Central memory CD8-positive, alpha-beta T cell (primary cell): ENCODE data around the gene ARFGAP1.

Experiments
- ATAC-seq: fragments of 150-1000 bp; cut with Tn5 transposase; replicated peaks from 2 replicates; pipeline ENCODE4 v1.10.0; 2022; ENCODE audit warnings: mild to moderate bottlenecking, moderate FRiP score, moderate number of reproducible peaks; ENCODE audit not compliant: poor library complexity, severe bottlenecking; ENCODE audit errors: extremely low read depth
- DNase-seq, 2 donors: peaks; one replicate each; pipeline ENCODE4 v3.0.0; 2021; ENCODE audit warnings: low spot score in 2 of 2
- H3K27ac Mint-ChIP-seq: one replicate; pipeline ENCODE4 v1.8.0; 2022; ENCODE audit warnings: low read depth, mild to moderate bottlenecking, moderate library complexity, mixed read lengths
- H3K27me3 Mint-ChIP-seq: one replicate; pipeline ENCODE4 v1.8.0; 2022; ENCODE audit warnings: mixed read lengths
- H3K36me3 Mint-ChIP-seq: one replicate; pipeline ENCODE4 v1.8.0; 2022; ENCODE audit warnings: mild to moderate bottlenecking, moderate library complexity, mixed read lengths; ENCODE audit not compliant: insufficient read depth
- H3K4me1 Mint-ChIP-seq: one replicate; pipeline ENCODE4 v1.8.0; 2022; ENCODE audit warnings: mixed read lengths
- H3K4me3 Mint-ChIP-seq: one replicate; pipeline ENCODE4 v1.8.0; 2022; ENCODE audit warnings: mild to moderate bottlenecking, moderate library complexity, mixed read lengths
- H3K9me3 Mint-ChIP-seq: one replicate; pipeline ENCODE4 v1.8.0; 2022; ENCODE audit warnings: mixed read lengths

ARFGAP1 gene

GRCh38 chr20:63306673-63307537 is 34.3 kb downstream of the ARFGAP1 start:
- no peaks in the 10 kb centered on the region for H3K4me1 Mint-ChIP-seq
- H3K36me3 Mint-ChIP-seq = peaks cover 2% of the 10 kb centered on the region
- H3K9me3 Mint-ChIP-seq = no peaks in the 10 kb centered on the region
- DNase-seq = no peak
- H3K27ac Mint-ChIP-seq = no peak overlapping the region
- H3K27me3 Mint-ChIP-seq = peaks cover 21% of the 10 kb centered on the region
- ATAC-seq = no peak
- H3K4me3 Mint-ChIP-seq = no peak overlapping the region

GRCh38 chr20:63307538-63308217 is 35.1 kb downstream of the ARFGAP1 start:
- no peaks in the 10 kb centered on the region for H3K9me3 Mint-ChIP-seq
- H3K27ac Mint-ChIP-seq = no peak overlapping the region
- ATAC-seq = no peak
- no peak for DNase-seq
- H3K27me3 Mint-ChIP-seq = peaks cover 17% of the 10 kb centered on the region
- H3K4me1 Mint-ChIP-seq = no peaks in the 10 kb centered on the region
- H3K36me3 Mint-ChIP-seq = peaks cover 2% of the 10 kb centered on the region
- no peak overlapping the region for H3K4me3 Mint-ChIP-seq

DNA sequence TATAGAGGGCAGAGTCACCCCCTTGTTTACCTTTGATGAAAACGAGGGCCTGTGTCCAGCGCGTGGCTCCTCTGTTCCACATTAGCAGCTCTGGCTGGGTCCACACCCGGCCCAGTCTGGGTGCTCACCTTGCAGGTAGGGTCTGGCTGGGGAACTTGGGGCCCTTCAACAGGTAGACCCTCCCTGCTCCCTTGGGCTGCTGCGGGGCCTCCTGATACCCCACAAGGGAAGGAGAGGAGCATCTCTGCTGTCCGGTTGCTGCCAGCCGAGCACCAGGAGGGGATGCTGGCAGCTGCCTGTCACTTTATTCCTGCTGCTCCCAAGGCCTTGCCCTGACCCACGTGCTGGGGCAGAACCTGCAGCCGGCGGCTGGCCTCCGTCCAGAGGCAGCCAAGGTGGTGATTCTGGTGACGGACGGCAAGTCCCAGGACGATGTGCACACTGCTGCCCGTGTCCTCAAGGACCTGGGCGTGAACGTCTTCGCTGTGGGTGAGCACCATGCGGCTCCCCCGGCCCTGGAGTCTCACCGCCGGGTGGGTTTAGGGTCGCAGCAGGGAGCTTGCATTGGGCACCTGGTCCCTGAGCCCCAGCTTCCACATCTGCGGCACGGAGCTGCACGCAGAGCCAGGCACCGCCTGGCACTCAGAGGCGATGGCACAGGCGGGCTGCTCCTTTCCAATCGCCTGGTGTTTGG is 35.8 kb downstream of the ARFGAP1 start:
- Mint-ChIP-seq H3K27me3 (peaks cover 12% of the 10 kb centered on the region), H3K4me3 (no peak overlapping the region), H3K27ac (no peak overlapping the region), H3K9me3 (no peaks in the 10 kb centered on the region), H3K36me3 (peaks cover 2% of the 10 kb centered on the region), H3K4me1 (no peaks in the 10 kb centered on the region)
- ATAC-seq = no peak
- no peak for DNase-seq

GRCh38 chr20:63309261-63310071 is 36.9 kb downstream of the ARFGAP1 start:
- Mint-ChIP-seq H3K4me3 (no peak overlapping the region), H3K4me1 (no peaks in the 10 kb centered on the region), H3K36me3 (peaks cover 2% of the 10 kb centered on the region), H3K27me3 (peaks cover 11% of the 10 kb centered on the region), H3K27ac (no peak overlapping the region), H3K9me3 (no peaks in the 10 kb centered on the region)
- no peak for ATAC-seq
- no peak for DNase-seq

- H3K27me3 Mint-ChIP-seq = peaks cover 7% of the 10 kb centered on the region
- DNase-seq (no peak), ATAC-seq (no peak)
- H3K27ac Mint-ChIP-seq = no peak overlapping the region
- no peak overlapping the region for H3K4me3 Mint-ChIP-seq
- H3K4me1 Mint-ChIP-seq = no peaks in the 10 kb centered on the region
- H3K36me3 Mint-ChIP-seq = peaks cover 2% of the 10 kb centered on the region
- no peaks in the 10 kb centered on the region for H3K9me3 Mint-ChIP-seq
Measured at GRCh38 chr20:63310265-63310991, 37.8 kb downstream of the ARFGAP1 start.

DNA sequence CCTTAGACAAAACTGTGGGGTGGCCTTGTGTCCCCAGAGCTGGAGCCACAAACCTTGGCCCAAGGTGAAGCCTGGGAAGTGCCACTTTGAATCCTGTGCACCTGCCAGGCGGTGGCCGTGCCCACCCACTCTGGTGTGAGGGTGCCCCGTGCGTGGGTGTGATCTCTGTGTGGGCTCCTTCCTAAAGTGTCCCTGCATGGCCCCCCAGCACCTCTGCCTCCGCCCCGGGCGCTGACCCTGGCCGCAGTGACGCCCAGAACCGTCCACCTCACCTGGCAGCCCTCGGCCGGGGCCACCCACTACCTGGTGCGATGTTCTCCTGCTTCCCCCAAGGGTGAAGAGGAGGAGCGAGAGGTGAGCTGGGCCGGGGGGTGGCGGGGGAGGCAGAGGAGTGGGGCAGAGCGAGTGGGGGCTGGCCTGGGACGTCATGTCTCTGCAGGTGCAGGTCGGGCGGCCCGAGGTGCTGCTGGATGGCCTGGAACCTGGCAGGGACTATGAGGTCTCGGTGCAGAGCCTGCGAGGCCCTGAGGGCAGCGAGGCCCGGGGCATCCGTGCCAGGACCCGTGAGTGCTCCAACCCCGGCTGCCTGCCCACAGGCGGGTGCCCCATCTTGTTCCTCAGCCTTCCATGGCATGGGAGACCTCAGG is 38.7 kb downstream of the ARFGAP1 start:
- H3K27me3 Mint-ChIP-seq = peaks cover 10% of the 10 kb centered on the region
- DNase-seq = no peak

GRCh38 chr20:63311833-63312243 is 39.2 kb downstream of the ARFGAP1 start:
- DNase-seq (no peak), ATAC-seq (no peak)
- Mint-ChIP-seq H3K4me3 (no peak overlapping the region), H3K27ac (no peak overlapping the region), H3K36me3 (peaks cover 2% of the 10 kb centered on the region), H3K9me3 (no peaks in the 10 kb centered on the region), H3K4me1 (no peaks in the 10 kb centered on the region), H3K27me3 (peaks cover 10% of the 10 kb centered on the region)

More for the DNA sequence above, 38.7 kb downstream of the ARFGAP1 start:
- H3K4me1 Mint-ChIP-seq = no peaks in the 10 kb centered on the region
- H3K27ac Mint-ChIP-seq = no peak overlapping the region
- no peak for ATAC-seq
- H3K9me3 Mint-ChIP-seq = no peaks in the 10 kb centered on the region
- H3K4me3 Mint-ChIP-seq = no peak overlapping the region
- peaks cover 2% of the 10 kb centered on the region for H3K36me3 Mint-ChIP-seq

DNA sequence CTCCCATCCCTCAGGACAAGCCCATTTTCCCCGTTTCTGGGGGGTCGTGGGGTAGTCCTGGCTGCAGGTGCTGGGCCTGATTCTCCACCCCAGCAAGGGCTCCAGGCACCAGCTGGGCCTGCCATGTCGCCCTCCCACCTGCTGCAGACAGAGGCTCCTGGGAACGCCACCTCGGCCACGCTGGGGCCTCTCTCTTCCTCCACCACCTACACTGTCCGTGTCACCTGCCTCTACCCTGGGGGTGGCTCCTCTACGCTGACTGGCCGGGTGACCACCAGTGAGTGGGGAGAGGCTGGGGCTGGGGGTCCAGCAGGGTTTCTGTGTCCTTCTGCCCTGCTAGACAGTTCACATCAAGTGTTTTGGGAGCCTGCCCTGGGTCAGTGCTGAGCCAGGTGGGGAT is 39.7 kb downstream of the ARFGAP1 start:
- Mint-ChIP-seq H3K36me3 (peaks cover 2% of the 10 kb centered on the region), H3K9me3 (no peaks in the 10 kb centered on the region), H3K27me3 (peaks cover 10% of the 10 kb centered on the region), H3K27ac (no peak overlapping the region), H3K4me1 (no peaks in the 10 kb centered on the region), H3K4me3 (no peak overlapping the region)
- DNase-seq (no peak), ATAC-seq (no peak)

GRCh38 chr20:63312690-63313348 is 40.2 kb downstream of the ARFGAP1 start:
- peaks cover 10% of the 10 kb centered on the region for H3K27me3 Mint-ChIP-seq
- H3K9me3 Mint-ChIP-seq = no peaks in the 10 kb centered on the region
- DNase-seq (no peak), ATAC-seq (no peak)
- H3K27ac Mint-ChIP-seq = no peak overlapping the region
- H3K4me3 Mint-ChIP-seq = no peak overlapping the region
- no peaks in the 10 kb centered on the region for H3K4me1 Mint-ChIP-seq
- H3K36me3 Mint-ChIP-seq = peaks cover 2% of the 10 kb centered on the region

DNA sequence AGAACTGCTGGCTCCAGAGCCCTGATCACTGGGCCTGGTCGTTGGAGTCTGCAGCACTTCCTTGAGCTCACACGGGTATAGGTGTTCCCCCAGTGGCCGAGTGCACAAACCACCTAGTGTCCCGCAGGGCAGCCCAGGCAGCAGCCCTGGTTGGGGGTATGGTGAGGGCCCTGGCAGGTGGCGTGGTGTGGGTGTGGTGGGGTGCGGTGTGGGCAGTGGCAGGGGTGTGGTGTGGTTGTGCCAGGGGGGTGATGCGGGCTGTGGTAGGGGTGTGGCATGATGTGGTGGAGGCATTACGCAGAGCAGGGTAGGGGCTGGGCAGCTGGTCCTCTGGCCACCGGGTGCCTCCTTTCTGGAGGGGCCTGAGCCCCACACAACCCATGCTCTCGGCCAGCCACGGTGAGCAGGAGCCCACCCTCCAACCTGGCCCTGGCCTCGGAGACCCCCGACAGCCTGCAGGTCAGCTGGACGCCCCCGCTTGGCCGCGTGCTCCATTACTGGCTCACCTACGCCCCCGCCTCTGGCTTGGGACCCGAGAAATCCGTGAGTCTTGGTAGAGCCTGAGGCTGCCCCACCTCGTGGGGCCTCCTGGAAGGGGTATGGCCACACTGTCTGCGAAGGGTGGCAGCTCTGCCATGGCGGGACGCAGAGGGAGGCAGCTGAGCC is 40.9 kb downstream of the ARFGAP1 start:
- H3K27ac Mint-ChIP-seq = no peak overlapping the region
- ATAC-seq = no peak
- peaks cover 2% of the 10 kb centered on the region for H3K36me3 Mint-ChIP-seq

More for the DNA sequence above, 40.9 kb downstream of the ARFGAP1 start:
- Mint-ChIP-seq H3K4me1 (no peaks in the 10 kb centered on the region), H3K27me3 (peaks cover 10% of the 10 kb centered on the region), H3K9me3 (no peaks in the 10 kb centered on the region), H3K4me3 (no peak overlapping the region)
- no peak for DNase-seq
